ENCODE results near the gene ATAD3A.

DNA sequence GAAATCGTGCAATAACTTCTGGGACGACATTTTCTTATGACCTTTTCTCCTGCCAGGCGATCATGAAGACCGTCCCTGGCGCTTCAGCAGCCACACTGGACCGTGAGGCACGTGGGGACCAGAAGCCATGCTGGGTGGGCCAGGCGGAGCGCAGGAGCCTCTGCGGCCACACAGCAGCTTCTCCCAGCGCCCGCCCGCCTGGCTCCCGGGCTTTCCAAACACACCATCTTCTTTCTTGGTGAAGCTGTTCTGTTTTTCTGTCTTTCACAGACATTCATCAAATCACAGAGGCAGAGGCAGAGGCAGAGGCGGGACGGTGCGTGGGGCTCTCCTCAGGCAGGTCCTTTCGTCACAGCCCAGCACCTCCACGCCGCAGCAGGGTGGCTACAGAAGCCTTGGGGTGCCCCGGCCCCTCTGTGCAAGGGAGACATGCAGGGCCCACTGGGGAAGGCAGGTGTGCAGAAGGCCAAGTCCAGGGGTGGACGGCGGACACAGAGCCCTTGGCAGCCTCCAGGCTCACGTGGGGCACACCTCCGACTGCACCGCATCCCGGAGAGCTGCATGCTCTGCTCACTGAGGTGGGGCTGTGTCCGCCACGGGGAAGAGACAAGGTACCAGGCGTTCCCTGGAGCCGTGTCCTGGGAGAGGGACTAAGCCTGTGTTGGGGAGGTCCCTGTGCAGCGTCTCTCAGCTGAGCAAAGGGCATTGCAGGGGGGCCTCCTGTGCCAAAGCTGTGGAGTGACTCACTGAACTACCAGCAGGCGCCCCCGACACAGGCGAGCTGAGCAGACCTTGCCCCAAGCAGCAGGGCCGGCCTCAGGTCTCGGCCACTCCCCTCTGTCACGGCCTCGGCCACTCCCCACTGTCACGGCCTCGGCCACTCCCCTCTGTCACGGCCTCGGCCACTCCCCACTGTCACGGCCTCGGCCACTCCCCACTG, 31.1 kb downstream of the ATAD3A start:
- TF ChIP-seq CTCF (IDR thresholded peaks at IDR 0.05) (no peak), POLR2A (IDR thresholded peaks at IDR 0.05) (no peak)
